Parathyroid adenoma (tissue), 2 donors: ENCODE data around the gene RBM22.

Experiments used
- H2AFZ ChIP-seq: fragments of 300-600 bp; sonication (generic); one replicate; pipeline ENCODE4 v1.7.0; 2017; ENCODE audit warnings: antibody characterized with exemption, mild to moderate bottlenecking
- H3K27ac ChIP-seq: fragments of 300-600 bp; sonication (generic); one replicate; pipeline ENCODE4 v1.7.0; 2017
- H3K27me3 ChIP-seq: fragments of 300-600 bp; sonication (generic); one replicate; pipeline ENCODE4 v1.7.0; 2017; ENCODE audit warnings: low read length; ENCODE audit not compliant: control insufficient read depth, insufficient read depth
- H3K36me3 ChIP-seq: fragments of 300-600 bp; sonication (generic); one replicate; pipeline ENCODE4 v1.7.0; 2017; ENCODE audit warnings: low read length; ENCODE audit not compliant: control insufficient read depth, insufficient read depth
- H3K4me1 ChIP-seq: fragments of 300-600 bp; sonication (generic); one replicate; pipeline ENCODE4 v1.7.0; 2017; ENCODE audit warnings: control low read depth
- H3K4me2 ChIP-seq: fragments of 300-600 bp; sonication (generic); one replicate; pipeline ENCODE4 v1.7.0; 2017; ENCODE audit warnings: low read length
- H3K4me3 ChIP-seq: fragments of 300-600 bp; sonication (generic); one replicate; pipeline ENCODE4 v1.7.0; 2017; ENCODE audit warnings: low read depth, low read length
- H3K79me2 ChIP-seq: fragments of 300-600 bp; sonication (generic); one replicate; pipeline ENCODE4 v1.7.0; 2017; ENCODE audit warnings: control low read depth
- H3K9ac ChIP-seq: fragments of 300-600 bp; sonication (generic); one replicate; pipeline ENCODE4 v1.7.0; 2017; ENCODE audit warnings: mild to moderate bottlenecking
- H3K9me3 ChIP-seq: fragments of 300-600 bp; sonication (generic); one replicate; pipeline ENCODE4 v1.7.0; 2017; ENCODE audit warnings: low read length; ENCODE audit not compliant: control insufficient read depth
- CTCF ChIP-seq: fragments of 300-600 bp; sonication (generic); IDR thresholded peaks from one replicate; pipeline ENCODE4 v1.7.0; 2017; ENCODE audit warnings: antibody characterized with exemption, mild to moderate bottlenecking
- donor health status: primary hyperparathyroidism.

The RBM22 gene

GRCh38 chr5:150651382-150651781, 49.5 kb downstream of the RBM22 start:
- peaks cover 5% of the 10 kb centered on the region for H3K79me2 ChIP-seq
- H3K36me3 ChIP-seq = no peaks in the 10 kb centered on the region
- no peak for TF ChIP-seq CTCF
- no peaks in the 10 kb centered on the region for H3K4me1 ChIP-seq
- H3K27me3 ChIP-seq = no peaks in the 10 kb centered on the region
- H3K9ac ChIP-seq = no peak overlapping the region
- H3K4me3 ChIP-seq = no peak overlapping the region
- no peaks in the 10 kb centered on the region for H3K9me3 ChIP-seq
- H3K27ac ChIP-seq = no peak overlapping the region
- no peak overlapping the region for H2AFZ ChIP-seq
- no peak overlapping the region for H3K4me2 ChIP-seq

GRCh38 chr5:150650021-150651006, 50.5 kb downstream of the RBM22 start:
- no peak overlapping the region for H3K4me3 ChIP-seq
- no peaks in the 10 kb centered on the region for H3K9me3 ChIP-seq
- H3K27ac ChIP-seq = no peak overlapping the region

GRCh38 chr5:150649108-150650020, 51.5 kb downstream of the RBM22 start:
- H2AFZ ChIP-seq = no peak overlapping the region
- no peak overlapping the region for H3K27ac ChIP-seq
- H3K4me3 ChIP-seq = no peak overlapping the region
- TF ChIP-seq CTCF = no peak
- no peaks in the 10 kb centered on the region for H3K27me3 ChIP-seq
- H3K36me3 ChIP-seq = no peaks in the 10 kb centered on the region
- peaks cover 5% of the 10 kb centered on the region for H3K79me2 ChIP-seq
- no peaks in the 10 kb centered on the region for H3K9me3 ChIP-seq
- H3K9ac ChIP-seq = no peak overlapping the region
- no peak overlapping the region for H3K4me2 ChIP-seq
- H3K4me1 ChIP-seq = peaks cover 12% of the 10 kb centered on the region

More at GRCh38 chr5:150650021-150651006, 50.5 kb downstream of the RBM22 start:
- Histone ChIP-seq H3K27me3 (no peaks in the 10 kb centered on the region), H3K4me1 (peaks cover 2% of the 10 kb centered on the region), H3K9ac (no peak overlapping the region), H3K4me2 (no peak overlapping the region), H3K36me3 (no peaks in the 10 kb centered on the region), H2AFZ (no peak overlapping the region), H3K79me2 (peaks cover 5% of the 10 kb centered on the region)
- TF ChIP-seq CTCF = no peak

GRCh38 chr5:150648294-150649107, 52.4 kb downstream of the RBM22 start:
- Histone ChIP-seq H3K79me2 (peaks cover 5% of the 10 kb centered on the region), H3K4me3 (no peak overlapping the region), H2AFZ (no peak overlapping the region), H3K36me3 (no peaks in the 10 kb centered on the region), H3K4me2 (no peak overlapping the region), H3K4me1 (peaks cover 21% of the 10 kb centered on the region), H3K27ac (no peak overlapping the region), H3K27me3 (no peaks in the 10 kb centered on the region), H3K9ac (no peak overlapping the region), H3K9me3 (no peaks in the 10 kb centered on the region)
- no peak for TF ChIP-seq CTCF
